H1 (cell line): ENCODE data around the gene OR8K5. TPM values are rescaled to one million over a fixed set of nuclear protein-coding genes. Genes with fewer than 3 reads are reported as not detected.
"Not testable (repeated sequence)": the region's sequence is repeated elsewhere in the genome, so short reads cannot be mapped to it uniquely, and the experiment has no call there.

Source experiments
- CTCF ChIA-PET: fragments of 300-600 bp; sonication (Branson Sonifier 250); formaldehyde crosslinking; loops from one replicate; lab custom pipeline; 2021; ENCODE audit not compliant: partially characterized antibody; lab: Charles Lee
- POLR2A ChIA-PET: fragments of 300-600 bp; sonication (Branson Sonifier 250); formaldehyde crosslinking; loops from one replicate; lab custom pipeline; 2021; ENCODE audit warnings: inconsistent platforms; ENCODE audit not compliant: partially characterized antibody; lab: Charles Lee
- DNase-seq, 2 experiments: peaks; one replicate each; pipeline versions ENCODE4 v3.0.0 to v3.0.0-alpha.2; 2010 to 2022; ENCODE audit warnings: low spot score in 2 of 2, low read depth in 1 of 2, mixed read lengths in 1 of 2
- FAIRE-seq: peaks from 2 replicates; lab custom pipeline; 2011; peaks lifted over from hg19 to GRCh38; lab: Jason Lieb, UNC
- H2AFZ ChIP-seq: 2 replicates; pipeline ENCODE4 v1.8.1; 2012; ENCODE audit warnings: low read length, inconsistent platforms
- H2AK5ac ChIP-seq: 2 replicates; pipeline ENCODE4 v1.6.1; 2013; ENCODE audit warnings: low read depth, low read length
- H2BK120ac ChIP-seq: replicated peaks from 2 replicates; pipeline ENCODE3; 2013; ENCODE audit warnings: low read depth, low read length, inconsistent platforms
- H2BK12ac ChIP-seq: 2 replicates; pipeline ENCODE4 v1.6.1; 2013; ENCODE audit warnings: low read depth, low read length
- H2BK15ac ChIP-seq: 2 replicates; pipeline ENCODE4 v1.6.1; 2013; ENCODE audit warnings: low read length
- H2BK20ac ChIP-seq: 2 replicates; pipeline ENCODE4 v1.6.1; 2013; ENCODE audit warnings: low read length
- H2BK5ac ChIP-seq: 2 replicates; pipeline ENCODE4 v1.6.1; 2013; ENCODE audit warnings: low read depth, low read length
- H3K14ac ChIP-seq: 2 replicates; pipeline ENCODE4 v1.6.1; 2013; ENCODE audit warnings: inconsistent platforms; ENCODE audit not compliant: insufficient read length
- H3K18ac ChIP-seq: 2 replicates; pipeline ENCODE4 v1.6.1; 2013; ENCODE audit warnings: low read length; ENCODE audit errors: extremely low read depth
- H3K23ac ChIP-seq: 2 replicates; pipeline ENCODE4 v1.6.1; 2013; ENCODE audit warnings: inconsistent platforms; ENCODE audit not compliant: insufficient read length
- H3K23me2 ChIP-seq: 2 replicates; pipeline ENCODE4 v1.6.1; 2013; ENCODE audit warnings: low read depth, low read length
- H3K27ac ChIP-seq: 2 replicates; pipeline ENCODE4 v1.6.1; 2011; ENCODE audit warnings: low read depth, low read length, inconsistent platforms
- H3K27me3 ChIP-seq, 4 experiments: replicated peaks in 1 of 4; 1 replicate in 1 of 4; 2 replicates in 3 of 4; pipeline versions ENCODE4 v1.6.1 to v1.8.1; 2011 to 2013; ENCODE audit warnings: low read length in 3 of 4, mild to moderate bottlenecking in 3 of 4, inconsistent platforms in 2 of 4, mixed read lengths in 2 of 4, moderate library complexity in 1 of 4; ENCODE audit not compliant: control insufficient read depth in 3 of 4, insufficient read depth in 3 of 4; ENCODE audit errors: extremely low read depth in 1 of 4
- H3K36me3 ChIP-seq, 4 experiments: 2 replicates each; pipeline versions ENCODE4 v1.6.1 to v1.8.1; 2011 to 2013; ENCODE audit warnings: mild to moderate bottlenecking in 4 of 4, low read length in 3 of 4, moderate library complexity in 2 of 4, control low read depth in 1 of 4, inconsistent platforms in 1 of 4; ENCODE audit not compliant: insufficient read depth in 4 of 4, control insufficient read depth in 2 of 4
- H3K4ac ChIP-seq: replicated peaks from 2 replicates; pipeline ENCODE3; 2013; ENCODE audit warnings: low read length, low read depth, mixed read lengths, inconsistent platforms; ENCODE audit not compliant: insufficient read length
- H3K4me1 ChIP-seq, 4 experiments: replicated peaks in 1 of 4; 1 replicate in 1 of 4; 2 replicates in 3 of 4; pipeline versions ENCODE4 v1.6.1 to v1.8.1; 2011 to 2013; ENCODE audit warnings: low read length in 3 of 4, inconsistent platforms in 2 of 4, mixed read lengths in 1 of 4; ENCODE audit not compliant: insufficient read depth in 4 of 4, control insufficient read depth in 3 of 4
- H3K4me2 ChIP-seq, 2 experiments: 2 replicates each; pipeline versions ENCODE4 v1.6.1 to v1.8.1; 2011 to 2013; ENCODE audit warnings: low read depth in 2 of 2, low read length in 2 of 2, control low read depth in 1 of 2, inconsistent platforms in 1 of 2, mild to moderate bottlenecking in 1 of 2; ENCODE audit not compliant: insufficient read depth in 1 of 2
- H3K4me3 ChIP-seq, 4 experiments: fragments of 200-600, 300-600 bp in 1 of 4; sonication (generic), shearing (Covaris generic), sonication (Bioruptor Twin) in 1 of 4; 2 replicates each; pipeline versions ENCODE4 v1.5.1 to v1.8.1; 2011 to 2016; ENCODE audit warnings: low read length in 4 of 4, low read depth in 3 of 4, control low read depth in 2 of 4, inconsistent platforms in 2 of 4, mild to moderate bottlenecking in 2 of 4, mixed read lengths in 1 of 4, moderate library complexity in 1 of 4; ENCODE audit not compliant: insufficient read depth in 2 of 4; ENCODE audit errors: extremely low read depth in 1 of 4
- H3K56ac ChIP-seq: replicated peaks from 2 replicates; pipeline ENCODE3; 2013; ENCODE audit warnings: low read depth, mild to moderate bottlenecking, mixed read lengths, low read length, inconsistent platforms; ENCODE audit not compliant: insufficient read length
- H3K79me1 ChIP-seq: 2 replicates; pipeline ENCODE4 v1.6.1; 2013; ENCODE audit warnings: low read depth, low read length, control low read depth
- H3K79me2 ChIP-seq, 2 experiments: 2 replicates each; pipeline versions ENCODE4 v1.6.1 to v1.8.1; 2012 to 2013; ENCODE audit warnings: low read length in 2 of 2, mild to moderate bottlenecking in 2 of 2, inconsistent platforms in 1 of 2; ENCODE audit not compliant: insufficient read depth in 2 of 2, control insufficient read depth in 1 of 2
- H3K9ac ChIP-seq, 4 experiments: replicated peaks in 1 of 4; 1 replicate in 1 of 4; 2 replicates in 3 of 4; pipeline versions ENCODE4 v1.6.1 to v1.8.1; 2011 to 2013; ENCODE audit warnings: low read depth in 3 of 4, low read length in 3 of 4, control low read depth in 2 of 4, mild to moderate bottlenecking in 2 of 4, moderate library complexity in 2 of 4, inconsistent platforms in 1 of 4; ENCODE audit errors: extremely low read depth in 1 of 4
- H3K9me3 ChIP-seq, 2 experiments: 2 replicates each; pipeline versions ENCODE4 v1.6.1 to v1.8.1; 2012 to 2013; ENCODE audit warnings: mild to moderate bottlenecking in 2 of 2, moderate library complexity in 2 of 2, control low read depth in 1 of 2, inconsistent platforms in 1 of 2, low read depth in 1 of 2, low read length in 1 of 2, mixed read lengths in 1 of 2; ENCODE audit not compliant: insufficient read depth in 2 of 2
- H4K20me1 ChIP-seq, 2 experiments: replicated peaks in 1 of 2; 2 replicates each; pipeline versions ENCODE3 to v1.8.1; 2011 to 2013; ENCODE audit warnings: inconsistent platforms in 2 of 2, low read length in 2 of 2, mild to moderate bottlenecking in 1 of 2; ENCODE audit not compliant: insufficient read depth in 2 of 2, control insufficient read depth in 1 of 2
- H4K5ac ChIP-seq: 2 replicates; pipeline ENCODE4 v1.6.1; 2013; ENCODE audit warnings: low read length, low read depth, mixed read lengths, inconsistent platforms; ENCODE audit not compliant: insufficient read length
- H4K8ac ChIP-seq: 2 replicates; pipeline ENCODE4 v1.8.0; 2013; ENCODE audit warnings: mild to moderate bottlenecking, moderate library complexity, low read length, inconsistent platforms; ENCODE audit not compliant: insufficient read depth; ENCODE audit errors: extremely low read depth
- H4K91ac ChIP-seq: replicated peaks from 2 replicates; pipeline ENCODE3; 2013; ENCODE audit warnings: low read length, mixed read lengths, inconsistent platforms; ENCODE audit not compliant: insufficient read length
- CHD1 ChIP-seq: IDR thresholded peaks from 2 replicates; pipeline ENCODE4 v1.6.1; 2012; ENCODE audit warnings: low read depth, low read length, improper control_type of control experiment
- RAD21 ChIP-seq, 2 experiments: IDR thresholded peaks in 1 of 2; conservative IDR thresholded peaks in 1 of 2; 2 replicates each; pipeline ENCODE4 v1.6.1; 2011; ENCODE audit warnings: low read depth in 2 of 2, low read length in 2 of 2, improper control_type of control experiment in 1 of 2, inconsistent platforms in 1 of 2, mild to moderate bottlenecking in 1 of 2, moderate library complexity in 1 of 2
- TEAD4 ChIP-seq: IDR thresholded peaks from 2 replicates; pipeline ENCODE4 v1.6.1; 2012; ENCODE audit warnings: low read depth, low read length, inconsistent platforms, mixed read lengths
- WGBS, 2 experiments: shearing (Covaris generic) in 1 of 2; methylation state at CpG; one replicate each; pipeline versions ENCODE4 v1.1.6 to v1.1.7; 2013 to 2015; ENCODE audit warnings: low lambda C conversion rate in 2 of 2, mixed read lengths in 2 of 2, inconsistent platforms in 1 of 2, low coverage in 1 of 2, missing lambda C conversion rate in 1 of 2; ENCODE audit not compliant: insufficient replicate concordance in 2 of 2, insufficient coverage in 1 of 2, insufficient read length in 1 of 2; ENCODE audit errors: extremely low coverage in 1 of 2, missing lambda C conversion rate in 1 of 2; 5-methylcytosine and 5-hydroxymethylcytosine counted together
- polyA plus RNA-seq, 7 experiments: library from polyadenylated mRNA; depleted of rRNA in 3 of 7; stranded (reverse) in 5 of 7; unstranded in 2 of 7; fragments of >200 nt in 5 of 7; fragments of 200-250 nt in 2 of 7; gene quantifications; 1 replicate in 5 of 7; 2 replicates in 1 of 7; 4 replicates in 1 of 7; pipeline versions ENCODE4 v1.2.1 to v1.2.3, GENCODE V29; 2011 to 2013; ENCODE audit warnings: missing spikeins in 2 of 7, mixed read lengths in 2 of 7
- total RNA-seq: library from RNA; stranded (reverse); fragmentation: NEBNext Ultra II Directional; extraction: Animal tissue kit (Norgen Biotek cat#: 25700); gene quantifications from 2 replicates; pipeline ENCODE4 v1.2.1, GENCODE V29; 2021

OR8K5 gene
- total and polyA plus RNA-seq, 2 of the 8 experiments (the other 6 are each of a cell fraction or from before 2014, with no cell fraction given), result not detected

DNA sequence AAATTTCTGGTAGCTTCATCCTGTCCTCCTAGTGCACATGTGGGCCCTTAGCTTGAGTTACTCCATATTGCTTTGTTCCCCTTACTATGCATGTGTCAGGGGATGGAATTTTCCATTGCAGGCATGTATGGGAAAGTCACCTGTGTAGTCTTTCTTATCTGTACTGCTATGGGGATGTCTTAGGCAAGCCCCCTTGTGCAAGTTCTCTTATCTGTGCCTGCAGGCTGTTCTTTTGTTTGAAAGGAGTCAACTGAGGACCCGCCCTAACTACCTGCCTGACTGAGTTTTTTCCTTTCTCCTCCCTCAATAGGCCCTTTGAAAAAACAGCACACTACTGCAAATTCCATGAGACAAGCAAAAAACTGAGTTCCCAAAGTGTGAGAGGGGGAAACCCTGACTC lies 8.7 kb downstream of the OR8K5 start (continued):
- TF ChIP-seq RAD21 (IDR thresholded peaks at IDR 0.05 in 1 of 2, conservative IDR thresholded peaks at IDR 0.05 in 1 of 2; ENCODE audit: low read depth in 2 of 2, low read length in 2 of 2), result no peak
- TF ChIP-seq TEAD4, result no peak
- no peak for TF ChIP-seq CHD1

GRCh38 chr11:56143681-56144080 lies 16.4 kb downstream of the OR8K5 start:
- H3K14ac ChIP-seq, H3K23me2 ChIP-seq, H3K9ac ChIP-seq, H3K4me2 ChIP-seq, H2BK12ac ChIP-seq, H4K20me1 ChIP-seq, H3K79me1 ChIP-seq, H3K4ac ChIP-seq, H2BK120ac ChIP-seq, POLR2A ChIA-PET, H2BK20ac ChIP-seq, H3K23ac ChIP-seq, FAIRE-seq, H3K27ac ChIP-seq, H4K91ac ChIP-seq, H2AFZ ChIP-seq, CTCF ChIA-PET, H3K4me3 ChIP-seq, H3K9me3 ChIP-seq, H3K79me2 ChIP-seq, H3K56ac ChIP-seq, H3K36me3 ChIP-seq, H2BK15ac ChIP-seq, H3K4me1 ChIP-seq, H3K27me3 ChIP-seq, H4K8ac ChIP-seq, H2BK5ac ChIP-seq, H4K5ac ChIP-seq, H3K18ac ChIP-seq, DNase-seq, H2AK5ac ChIP-seq: not testable (repeated sequence)
- 100% methylated on average over 1 of the region's 30 CpGs; no CpG with 5 or more reads in 1 of the 2 experiments for WGBS, 2 experiments
